H1 (cell line): ENCODE measurements around the gene FBN3. TPM values are rescaled to one million over a fixed set of nuclear protein-coding genes. Genes with fewer than 3 reads are reported as not detected.

ENCODE experiments used
- POLR2A ChIP-seq, 2 experiments: IDR thresholded peaks; 1 replicate in 1 of 2; 2 replicates in 1 of 2; pipeline ENCODE4 v1.6.1; 2011; ENCODE audit warnings: low read depth in 2 of 2, low read length in 2 of 2, mild to moderate bottlenecking in 2 of 2; ENCODE audit errors: control extremely low read depth in 1 of 2
- POU5F1 ChIP-seq: IDR thresholded peaks from 2 replicates; pipeline ENCODE4 v1.6.1; 2011; ENCODE audit warnings: low read depth, mild to moderate bottlenecking, low read length, moderate library complexity
- SIX5 ChIP-seq: IDR thresholded peaks from 2 replicates; pipeline ENCODE4 v1.6.1; 2011; ENCODE audit warnings: mild to moderate bottlenecking, low read depth, low read length
- SRF ChIP-seq: IDR thresholded peaks from 2 replicates; pipeline ENCODE4 v1.6.1; 2011; ENCODE audit warnings: mild to moderate bottlenecking, low read depth, low read length, moderate library complexity
- polyA plus RNA-seq, 7 experiments: library from polyadenylated mRNA; depleted of rRNA in 3 of 7; stranded (reverse) in 5 of 7; unstranded in 2 of 7; fragments of >200 nt in 5 of 7; fragments of 200-250 nt in 2 of 7; gene quantifications; 1 replicate in 5 of 7; 2 replicates in 1 of 7; 4 replicates in 1 of 7; pipeline versions ENCODE4 v1.2.1 to v1.2.3, GENCODE V29; 2011 to 2013; ENCODE audit warnings: missing spikeins in 2 of 7, mixed read lengths in 2 of 7
- total RNA-seq: library from RNA; stranded (reverse); fragmentation: NEBNext Ultra II Directional; extraction: Animal tissue kit (Norgen Biotek cat#: 25700); gene quantifications from 2 replicates; pipeline ENCODE4 v1.2.1, GENCODE V29; 2021
- TF ChIP-seq, protein P1 (sequence below): fragments of 300-600 bp; sonication (generic); IDR thresholded peaks from 2 replicates; pipeline ENCODE4 v1.7.1; 2012; ENCODE audit warnings: low read length, moderate library complexity, mild to moderate bottlenecking, inconsistent platforms; ENCODE audit not compliant: insufficient replicate concordance

FBN3 gene
- total and polyA plus RNA-seq, 2 of the 8 experiments (the other 6 are each of a cell fraction or from before 2014, with no cell fraction given) = 37.1 to 38.7 TPM

DNA sequence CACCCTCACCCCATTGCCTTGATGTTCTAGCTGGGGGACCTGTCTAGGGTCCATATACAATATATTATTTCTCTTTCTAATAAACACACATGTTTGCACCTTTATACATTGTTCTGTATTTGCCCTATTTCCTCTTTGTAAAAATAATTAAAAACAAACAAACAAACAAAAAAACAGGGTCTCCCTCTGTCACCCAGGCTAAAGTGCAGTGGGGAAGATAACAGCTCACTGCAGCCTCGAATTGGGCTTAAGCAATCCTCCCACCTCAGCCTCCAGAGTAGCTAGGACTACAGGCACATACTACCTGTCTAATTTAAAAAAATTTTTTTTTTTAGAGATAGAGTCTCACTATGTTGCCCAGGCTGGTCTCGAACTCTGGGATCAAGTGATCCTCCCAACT lies 5.9 kb upstream of the FBN3 start (continued):
- TF ChIP-seq POU5F1 (no peak), POLR2A (IDR thresholded peaks at IDR 0.05; ENCODE audit: control extremely low read depth in 1 of 2, low read depth in 2 of 2, low read length in 2 of 2) (no peak), SRF (no peak), SIX5 (no peak)
- TF ChIP-seq, protein P1, sequence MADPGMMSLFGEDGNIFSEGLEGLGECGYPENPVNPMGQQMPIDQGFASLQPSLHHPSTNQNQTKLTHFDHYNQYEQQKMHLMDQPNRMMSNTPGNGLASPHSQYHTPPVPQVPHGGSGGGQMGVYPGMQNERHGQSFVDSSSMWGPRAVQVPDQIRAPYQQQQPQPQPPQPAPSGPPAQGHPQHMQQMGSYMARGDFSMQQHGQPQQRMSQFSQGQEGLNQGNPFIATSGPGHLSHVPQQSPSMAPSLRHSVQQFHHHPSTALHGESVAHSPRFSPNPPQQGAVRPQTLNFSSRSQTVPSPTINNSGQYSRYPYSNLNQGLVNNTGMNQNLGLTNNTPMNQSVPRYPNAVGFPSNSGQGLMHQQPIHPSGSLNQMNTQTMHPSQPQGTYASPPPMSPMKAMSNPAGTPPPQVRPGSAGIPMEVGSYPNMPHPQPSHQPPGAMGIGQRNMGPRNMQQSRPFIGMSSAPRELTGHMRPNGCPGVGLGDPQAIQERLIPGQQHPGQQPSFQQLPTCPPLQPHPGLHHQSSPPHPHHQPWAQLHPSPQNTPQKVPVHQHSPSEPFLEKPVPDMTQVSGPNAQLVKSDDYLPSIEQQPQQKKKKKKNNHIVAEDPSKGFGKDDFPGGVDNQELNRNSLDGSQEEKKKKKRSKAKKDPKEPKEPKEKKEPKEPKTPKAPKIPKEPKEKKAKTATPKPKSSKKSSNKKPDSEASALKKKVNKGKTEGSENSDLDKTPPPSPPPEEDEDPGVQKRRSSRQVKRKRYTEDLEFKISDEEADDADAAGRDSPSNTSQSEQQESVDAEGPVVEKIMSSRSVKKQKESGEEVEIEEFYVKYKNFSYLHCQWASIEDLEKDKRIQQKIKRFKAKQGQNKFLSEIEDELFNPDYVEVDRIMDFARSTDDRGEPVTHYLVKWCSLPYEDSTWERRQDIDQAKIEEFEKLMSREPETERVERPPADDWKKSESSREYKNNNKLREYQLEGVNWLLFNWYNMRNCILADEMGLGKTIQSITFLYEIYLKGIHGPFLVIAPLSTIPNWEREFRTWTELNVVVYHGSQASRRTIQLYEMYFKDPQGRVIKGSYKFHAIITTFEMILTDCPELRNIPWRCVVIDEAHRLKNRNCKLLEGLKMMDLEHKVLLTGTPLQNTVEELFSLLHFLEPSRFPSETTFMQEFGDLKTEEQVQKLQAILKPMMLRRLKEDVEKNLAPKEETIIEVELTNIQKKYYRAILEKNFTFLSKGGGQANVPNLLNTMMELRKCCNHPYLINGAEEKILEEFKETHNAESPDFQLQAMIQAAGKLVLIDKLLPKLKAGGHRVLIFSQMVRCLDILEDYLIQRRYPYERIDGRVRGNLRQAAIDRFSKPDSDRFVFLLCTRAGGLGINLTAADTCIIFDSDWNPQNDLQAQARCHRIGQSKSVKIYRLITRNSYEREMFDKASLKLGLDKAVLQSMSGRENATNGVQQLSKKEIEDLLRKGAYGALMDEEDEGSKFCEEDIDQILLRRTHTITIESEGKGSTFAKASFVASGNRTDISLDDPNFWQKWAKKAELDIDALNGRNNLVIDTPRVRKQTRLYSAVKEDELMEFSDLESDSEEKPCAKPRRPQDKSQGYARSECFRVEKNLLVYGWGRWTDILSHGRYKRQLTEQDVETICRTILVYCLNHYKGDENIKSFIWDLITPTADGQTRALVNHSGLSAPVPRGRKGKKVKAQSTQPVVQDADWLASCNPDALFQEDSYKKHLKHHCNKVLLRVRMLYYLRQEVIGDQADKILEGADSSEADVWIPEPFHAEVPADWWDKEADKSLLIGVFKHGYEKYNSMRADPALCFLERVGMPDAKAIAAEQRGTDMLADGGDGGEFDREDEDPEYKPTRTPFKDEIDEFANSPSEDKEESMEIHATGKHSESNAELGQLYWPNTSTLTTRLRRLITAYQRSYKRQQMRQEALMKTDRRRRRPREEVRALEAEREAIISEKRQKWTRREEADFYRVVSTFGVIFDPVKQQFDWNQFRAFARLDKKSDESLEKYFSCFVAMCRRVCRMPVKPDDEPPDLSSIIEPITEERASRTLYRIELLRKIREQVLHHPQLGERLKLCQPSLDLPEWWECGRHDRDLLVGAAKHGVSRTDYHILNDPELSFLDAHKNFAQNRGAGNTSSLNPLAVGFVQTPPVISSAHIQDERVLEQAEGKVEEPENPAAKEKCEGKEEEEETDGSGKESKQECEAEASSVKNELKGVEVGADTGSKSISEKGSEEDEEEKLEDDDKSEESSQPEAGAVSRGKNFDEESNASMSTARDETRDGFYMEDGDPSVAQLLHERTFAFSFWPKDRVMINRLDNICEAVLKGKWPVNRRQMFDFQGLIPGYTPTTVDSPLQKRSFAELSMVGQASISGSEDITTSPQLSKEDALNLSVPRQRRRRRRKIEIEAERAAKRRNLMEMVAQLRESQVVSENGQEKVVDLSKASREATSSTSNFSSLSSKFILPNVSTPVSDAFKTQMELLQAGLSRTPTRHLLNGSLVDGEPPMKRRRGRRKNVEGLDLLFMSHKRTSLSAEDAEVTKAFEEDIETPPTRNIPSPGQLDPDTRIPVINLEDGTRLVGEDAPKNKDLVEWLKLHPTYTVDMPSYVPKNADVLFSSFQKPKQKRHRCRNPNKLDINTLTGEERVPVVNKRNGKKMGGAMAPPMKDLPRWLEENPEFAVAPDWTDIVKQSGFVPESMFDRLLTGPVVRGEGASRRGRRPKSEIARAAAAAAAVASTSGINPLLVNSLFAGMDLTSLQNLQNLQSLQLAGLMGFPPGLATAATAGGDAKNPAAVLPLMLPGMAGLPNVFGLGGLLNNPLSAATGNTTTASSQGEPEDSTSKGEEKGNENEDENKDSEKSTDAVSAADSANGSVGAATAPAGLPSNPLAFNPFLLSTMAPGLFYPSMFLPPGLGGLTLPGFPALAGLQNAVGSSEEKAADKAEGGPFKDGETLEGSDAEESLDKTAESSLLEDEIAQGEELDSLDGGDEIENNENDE = no peak
